Hippocampal formation (tissue), 2 donors: ENCODE results near the gene ZFP3.
A peak's percentile ranks its signal among the peaks of the same experiment; 100 is the strongest.
"Not testable (repeated sequence)": the region's sequence is repeated elsewhere in the genome, so short reads cannot be mapped to it uniquely, and the experiment has no call there.

Experiments
- DNase-seq, 2 donors: peaks; one replicate each; lab custom pipeline; 2025; lab: John Stamatoyannopoulos, UW

ZFP3 gene

GRCh38 chr17:5078106-5079028 lies at the start of gene ZFP3:
Gene ZFP3, plus strand, starts transcription at chr17:5078467. Its CDS starts 13,038 bp downstream, at chr17:5091505.
- peak; percentile 81 to 82 for DNase-seq

- not testable (repeated sequence) for DNase-seq
Observed at GRCh38 chr17:5030168-5030567, 48.1 kb upstream of the ZFP3 start.

- DNase-seq = peak; percentile 50 to 60
Observed at GRCh38 chr17:5031365-5032082, 46.7 kb upstream of the ZFP3 start.

- no peak for DNase-seq
Observed at GRCh38 chr17:5032865-5033264, 45.4 kb upstream of the ZFP3 start.

GRCh38 chr17:5033352-5034015 lies 44.8 kb upstream of the ZFP3 start:
- no peak for DNase-seq

- DNase-seq = no peak
Observed at GRCh38 chr17:5034063-5034462, 44.2 kb upstream of the ZFP3 start.

- DNase-seq = no peak
Observed at GRCh38 chr17:5034651-5035050, 43.6 kb upstream of the ZFP3 start.

- no peak for DNase-seq
Observed at GRCh38 chr17:5035315-5035714, 43.0 kb upstream of the ZFP3 start, which contains the start of gene SLC52A1. Gene SLC52A1, minus strand, starts transcription at chr17:5035426. Its CDS starts 820 bp downstream, at chr17:5034606.

GRCh38 chr17:5042157-5043022 lies 35.9 kb upstream of the ZFP3 start:
- DNase-seq = no peak

GRCh38 chr17:5043524-5043923 lies 34.7 kb upstream of the ZFP3 start:
- no peak for DNase-seq

GRCh38 chr17:5044630-5045029 lies 33.6 kb upstream of the ZFP3 start:
- DNase-seq = no peak

- no peak for DNase-seq
Observed at GRCh38 chr17:5045496-5045895, 32.8 kb upstream of the ZFP3 start.

- DNase-seq = no peak
Observed at GRCh38 chr17:5047446-5047845, 30.8 kb upstream of the ZFP3 start.

- DNase-seq = no peak
Observed at GRCh38 chr17:5049314-5049841, 28.9 kb upstream of the ZFP3 start.

- no peak for DNase-seq
Observed at GRCh38 chr17:5050278-5050677, 28.0 kb upstream of the ZFP3 start.

- DNase-seq = no peak
Observed at GRCh38 chr17:5055543-5055942, 22.7 kb upstream of the ZFP3 start.

GRCh38 chr17:5065227-5065744 lies 13.0 kb upstream of the ZFP3 start:
- no peak for DNase-seq

GRCh38 chr17:5068236-5068635 lies 10.0 kb upstream of the ZFP3 start:
- no peak for DNase-seq

GRCh38 chr17:5069724-5070123 lies 8.5 kb upstream of the ZFP3 start:
- no peak for DNase-seq

- not testable (repeated sequence) for DNase-seq
Observed at GRCh38 chr17:5075472-5075871, 2.8 kb upstream of the ZFP3 start.

GRCh38 chr17:5077275-5077674 lies 992 bp upstream of the ZFP3 start:
- not testable (repeated sequence) for DNase-seq
